Hepatocyte (in vitro differentiated cells): ENCODE data around the gene ERBB4. TPM values are rescaled to one million over a fixed set of nuclear protein-coding genes. Genes with fewer than 3 reads are reported as not detected.

ENCODE experiments used
- DNase-seq: peaks from one replicate; pipeline ENCODE4 v3.0.0-alpha.2; 2016; ENCODE audit warnings: low spot score
- H2AFZ ChIP-seq: fragments of 200-600 bp; sonication (generic); 2 replicates; pipeline ENCODE4 v1.6.0; 2016; ENCODE audit warnings: antibody characterized with exemption, mild to moderate bottlenecking
- H3K27ac ChIP-seq: fragments of 200-600 bp; sonication (generic); 2 replicates; pipeline ENCODE4 v1.5.1; 2016; ENCODE audit warnings: mild to moderate bottlenecking
- H3K27me3 ChIP-seq: fragments of 200-600 bp; sonication (generic); 2 replicates; pipeline ENCODE4 v1.6.1; 2016
- H3K36me3 ChIP-seq: fragments of 200-600 bp; sonication (generic); replicated peaks from 2 replicates; pipeline ENCODE4 v1.5.1; 2016; ENCODE audit warnings: low read depth; ENCODE audit not compliant: insufficient read depth
- H3K4me1 ChIP-seq: fragments of 200-600 bp; sonication (generic); 2 replicates; pipeline ENCODE4 v1.5.1; 2016; ENCODE audit warnings: mild to moderate bottlenecking, moderate library complexity; ENCODE audit not compliant: insufficient read depth
- H3K4me2 ChIP-seq: fragments of 200-600 bp; sonication (generic); 2 replicates; pipeline ENCODE4 v1.6.0; 2016
- H3K4me3 ChIP-seq: fragments of 200-600 bp; sonication (generic); 2 replicates; pipeline ENCODE4 v1.5.1; 2016; ENCODE audit warnings: mild to moderate bottlenecking
- H3K79me2 ChIP-seq: fragments of 200-600 bp; sonication (generic); 2 replicates; pipeline ENCODE4 v1.6.0; 2017; ENCODE audit warnings: mild to moderate bottlenecking
- H3K9me2 ChIP-seq: fragments of 200-600 bp; sonication (generic); replicated peaks from 2 replicates; pipeline ENCODE4 v1.6.0; 2017; ENCODE audit warnings: mild to moderate bottlenecking; ENCODE audit not compliant: insufficient read depth
- H3K9me3 ChIP-seq: fragments of 200-600 bp; sonication (generic); 2 replicates; pipeline ENCODE4 v1.5.1; 2016; ENCODE audit warnings: low read depth, mild to moderate bottlenecking
- H4K20me1 ChIP-seq: fragments of 200-600 bp; sonication (generic); 2 replicates; pipeline ENCODE4 v1.6.0; 2016; ENCODE audit warnings: mild to moderate bottlenecking; ENCODE audit not compliant: insufficient read depth, poor library complexity, severe bottlenecking
- CTCF ChIP-seq: fragments of 200-600 bp; sonication (generic); IDR thresholded peaks from 2 replicates; pipeline ENCODE4 v1.5.1; 2016; ENCODE audit warnings: antibody characterized with exemption, mild to moderate bottlenecking; ENCODE audit not compliant: poor library complexity
- EZH2 ChIP-seq: fragments of 200-600 bp; sonication (generic); IDR thresholded peaks from 2 replicates; pipeline ENCODE4 v1.6.1; 2016; ENCODE audit warnings: antibody characterized with exemption, mild to moderate bottlenecking, borderline replicate concordance
- EZH2phosphoT487 ChIP-seq: fragments of 200-600 bp; sonication (generic); IDR thresholded peaks from one replicate; pipeline ENCODE4 v1.6.1; 2018; ENCODE audit warnings: antibody characterized with exemption, mild to moderate bottlenecking, low read depth, moderate library complexity; ENCODE audit not compliant: unreplicated experiment, severe bottlenecking
- whole genome bisulfite sequencing: methylation state at CpG from one replicate; pipeline ENCODE4 v1.1.6; 2016; ENCODE audit warnings: low lambda C conversion rate; ENCODE audit errors: missing lambda C conversion rate; 5-methylcytosine and 5-hydroxymethylcytosine counted together
- polyA plus RNA-seq: library from polyadenylated mRNA; unstranded; fragments of >200 nt; fragmentation: Nextera tagmentation; extraction: Ambion mirVana; gene quantifications from 2 replicates; pipeline ENCODE4 v1.2.1, GENCODE V29; 2016
- total RNA-seq: library from RNA; depleted of rRNA; stranded (reverse); fragments of >200 nt; gene quantifications from 2 replicates; pipeline ENCODE4 v1.2.3, GENCODE V29; 2014

Gene ERBB4
- total and polyA plus RNA-seq, 2 experiments from 2014 or later, result 3.4 to 3.9 TPM

- no peaks in the 10 kb centered on the region for H3K4me1 ChIP-seq
- DNase-seq, result no peak
- H4K20me1 ChIP-seq, result no peaks in the 10 kb centered on the region
- no peak overlapping the region for H3K27ac ChIP-seq
- WGBS, result 79% methylated on average over 3 of the region's 3 CpGs
- H2AFZ ChIP-seq, result no peak overlapping the region
- no peaks in the 10 kb centered on the region for H3K79me2 ChIP-seq
- H3K4me3 ChIP-seq, result no peak overlapping the region
- no peaks in the 10 kb centered on the region for H3K36me3 ChIP-seq
- no peaks in the 10 kb centered on the region for H3K9me3 ChIP-seq
- no peak overlapping the region for H3K4me2 ChIP-seq
- no peaks in the 10 kb centered on the region for H3K9me2 ChIP-seq
- TF ChIP-seq EZH2phosphoT487 (no peak), CTCF (no peak), EZH2 (no peak)
- H3K27me3 ChIP-seq, result no peaks in the 10 kb centered on the region
Observed at GRCh38 chr2:212186166-212186565, 352.4 kb downstream of the ERBB4 start.

- Histone ChIP-seq H2AFZ (no peak overlapping the region), H3K4me1 (no peaks in the 10 kb centered on the region), H4K20me1 (no peaks in the 10 kb centered on the region), H3K79me2 (no peaks in the 10 kb centered on the region), H3K27ac (no peak overlapping the region), H3K4me2 (no peak overlapping the region), H3K36me3 (no peaks in the 10 kb centered on the region), H3K9me2 (no peaks in the 10 kb centered on the region), H3K4me3 (no peak overlapping the region), H3K27me3 (no peaks in the 10 kb centered on the region), H3K9me3 (no peaks in the 10 kb centered on the region)
- no peak for DNase-seq
- WGBS, result 46% methylated on average over 1 of the region's 1 CpG
- no peak for TF ChIP-seq EZH2phosphoT487
- no peak for TF ChIP-seq EZH2
Observed at GRCh38 chr2:212181646-212182045, 357.0 kb downstream of the ERBB4 start.

GRCh38 chr2:212180408-212181083 is 358.1 kb downstream of the ERBB4 start:
- TF ChIP-seq EZH2 (no peak), EZH2phosphoT487 (no peak), CTCF (no peak)
- no peak for DNase-seq
- no peak overlapping the region for H2AFZ ChIP-seq

DNA sequence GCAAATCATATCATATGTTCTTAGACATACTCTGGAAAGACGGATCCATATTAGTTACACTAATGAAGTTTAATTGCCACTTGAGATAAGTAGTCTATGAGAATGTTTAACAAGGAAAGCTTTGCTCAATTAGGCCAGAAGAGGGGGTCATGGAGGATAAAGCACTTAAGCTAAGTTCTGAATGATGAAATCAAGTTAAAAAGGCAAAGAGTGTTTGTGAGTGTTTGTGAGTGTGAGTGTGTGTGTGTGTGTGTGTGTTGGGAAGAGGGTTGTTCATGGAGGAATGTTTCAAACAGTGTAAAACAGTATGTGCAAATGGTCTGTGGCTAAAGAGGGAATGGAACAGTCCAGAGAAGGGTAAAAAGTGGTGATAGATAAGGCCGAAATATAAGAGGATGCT is 360.9 kb downstream of the ERBB4 start:
- Histone ChIP-seq H3K9me2 (no peaks in the 10 kb centered on the region), H3K9me3 (no peaks in the 10 kb centered on the region), H4K20me1 (no peaks in the 10 kb centered on the region), H3K79me2 (no peaks in the 10 kb centered on the region), H3K27me3 (no peaks in the 10 kb centered on the region), H3K4me1 (no peaks in the 10 kb centered on the region), H3K36me3 (no peaks in the 10 kb centered on the region), H3K4me3 (no peak overlapping the region), H3K4me2 (no peak overlapping the region), H3K27ac (no peak overlapping the region), H2AFZ (no peak overlapping the region)
- 48% methylated on average over 2 of the region's 2 CpGs for WGBS
- no peak for TF ChIP-seq EZH2phosphoT487
- TF ChIP-seq EZH2, result no peak
- TF ChIP-seq CTCF, result no peak
- no peak for DNase-seq

More at GRCh38 chr2:212180408-212181083, 358.1 kb downstream of the ERBB4 start:
- H3K79me2 ChIP-seq, result no peaks in the 10 kb centered on the region
- no peaks in the 10 kb centered on the region for H3K4me1 ChIP-seq
- H4K20me1 ChIP-seq, result no peaks in the 10 kb centered on the region
- no peaks in the 10 kb centered on the region for H3K9me2 ChIP-seq
- H3K36me3 ChIP-seq, result no peaks in the 10 kb centered on the region
- 84% methylated on average over 3 of the region's 3 CpGs for WGBS
- H3K4me3 ChIP-seq, result no peak overlapping the region
- H3K27ac ChIP-seq, result no peak overlapping the region
- no peak overlapping the region for H3K4me2 ChIP-seq
- no peaks in the 10 kb centered on the region for H3K9me3 ChIP-seq
- H3K27me3 ChIP-seq, result no peaks in the 10 kb centered on the region
